H1 (cell line): ENCODE results near the gene PACSIN2.

Source experiments
- CEBPB ChIP-seq: IDR thresholded peaks from 2 replicates; pipeline ENCODE4 v1.6.1; 2012; ENCODE audit warnings: low read depth, low read length
- EZH2 ChIP-seq: fragments of 200-600 bp; sonication (generic); IDR thresholded peaks from 2 replicates; pipeline ENCODE4 v1.7.1; 2012; ENCODE audit warnings: low read depth, mild to moderate bottlenecking, moderate library complexity, low read length, inconsistent platforms; ENCODE audit not compliant: severe bottlenecking
- GABPA ChIP-seq: IDR thresholded peaks from 2 replicates; pipeline ENCODE4 v1.6.1; 2011; ENCODE audit warnings: mild to moderate bottlenecking, low read length, moderate library complexity, borderline replicate concordance; ENCODE audit not compliant: insufficient read depth
- MAFK ChIP-seq: IDR thresholded peaks from 2 replicates; pipeline ENCODE4 v1.6.1; 2012; ENCODE audit warnings: low read depth, mild to moderate bottlenecking, improper control_type of control experiment, low read length
- NRF1 ChIP-seq: IDR thresholded peaks from 2 replicates; pipeline ENCODE4 v1.6.1; 2011; ENCODE audit warnings: mild to moderate bottlenecking, low read depth, low read length, improper control_type of control experiment
- POLR2A ChIP-seq, 2 experiments: IDR thresholded peaks; 1 replicate in 1 of 2; 2 replicates in 1 of 2; pipeline ENCODE4 v1.6.1; 2011; ENCODE audit warnings: low read depth in 2 of 2, low read length in 2 of 2, mild to moderate bottlenecking in 2 of 2; ENCODE audit errors: control extremely low read depth in 1 of 2
- POU5F1 ChIP-seq: IDR thresholded peaks from 2 replicates; pipeline ENCODE4 v1.6.1; 2011; ENCODE audit warnings: low read depth, mild to moderate bottlenecking, low read length, moderate library complexity
- SP1 ChIP-seq: IDR thresholded peaks from 2 replicates; pipeline ENCODE4 v1.6.1; 2011; ENCODE audit warnings: low read depth, low read length
- TF ChIP-seq, protein P1 (sequence below): IDR thresholded peaks from 2 replicates; pipeline ENCODE4 v1.6.1; 2012; ENCODE audit warnings: inconsistent platforms
- TF ChIP-seq, protein P2 (sequence below), 3 experiments: IDR thresholded peaks; 1 replicate in 2 of 3; 2 replicates in 1 of 3; pipeline versions ENCODE4 v1.5.1 to v1.6.1; 2011; ENCODE audit warnings: low read length in 3 of 3, mild to moderate bottlenecking in 3 of 3, inconsistent platforms in 2 of 3, low read depth in 1 of 3, moderate library complexity in 1 of 3; ENCODE audit not compliant: insufficient read depth in 1 of 3; ENCODE audit errors: control extremely low read depth in 1 of 3

DNA sequence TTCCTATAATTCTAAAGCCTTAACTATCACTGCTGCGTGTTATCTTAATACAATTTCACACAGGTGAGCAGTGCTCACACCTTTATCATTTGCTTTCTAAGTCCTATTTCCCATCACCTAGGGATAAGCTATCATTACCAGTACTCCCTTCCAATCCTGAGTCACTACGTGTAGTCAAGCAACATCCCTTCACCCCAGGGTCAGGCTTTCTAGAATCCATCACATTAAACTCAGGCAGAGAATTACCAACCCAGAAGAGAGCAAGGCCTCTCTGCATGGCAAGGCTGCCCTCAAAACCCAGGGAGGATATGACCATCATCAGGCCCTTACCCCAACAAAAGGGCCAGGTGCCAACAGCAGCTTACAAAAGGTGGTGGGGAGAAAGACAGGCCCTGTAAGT is 9.8 kb downstream of the PACSIN2 start:
- TF ChIP-seq, protein P1, sequence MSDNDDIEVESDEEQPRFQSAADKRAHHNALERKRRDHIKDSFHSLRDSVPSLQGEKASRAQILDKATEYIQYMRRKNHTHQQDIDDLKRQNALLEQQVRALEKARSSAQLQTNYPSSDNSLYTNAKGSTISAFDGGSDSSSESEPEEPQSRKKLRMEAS: no peak
- no peak for TF ChIP-seq NRF1
- TF ChIP-seq POU5F1: no peak
- TF ChIP-seq, protein P2, sequence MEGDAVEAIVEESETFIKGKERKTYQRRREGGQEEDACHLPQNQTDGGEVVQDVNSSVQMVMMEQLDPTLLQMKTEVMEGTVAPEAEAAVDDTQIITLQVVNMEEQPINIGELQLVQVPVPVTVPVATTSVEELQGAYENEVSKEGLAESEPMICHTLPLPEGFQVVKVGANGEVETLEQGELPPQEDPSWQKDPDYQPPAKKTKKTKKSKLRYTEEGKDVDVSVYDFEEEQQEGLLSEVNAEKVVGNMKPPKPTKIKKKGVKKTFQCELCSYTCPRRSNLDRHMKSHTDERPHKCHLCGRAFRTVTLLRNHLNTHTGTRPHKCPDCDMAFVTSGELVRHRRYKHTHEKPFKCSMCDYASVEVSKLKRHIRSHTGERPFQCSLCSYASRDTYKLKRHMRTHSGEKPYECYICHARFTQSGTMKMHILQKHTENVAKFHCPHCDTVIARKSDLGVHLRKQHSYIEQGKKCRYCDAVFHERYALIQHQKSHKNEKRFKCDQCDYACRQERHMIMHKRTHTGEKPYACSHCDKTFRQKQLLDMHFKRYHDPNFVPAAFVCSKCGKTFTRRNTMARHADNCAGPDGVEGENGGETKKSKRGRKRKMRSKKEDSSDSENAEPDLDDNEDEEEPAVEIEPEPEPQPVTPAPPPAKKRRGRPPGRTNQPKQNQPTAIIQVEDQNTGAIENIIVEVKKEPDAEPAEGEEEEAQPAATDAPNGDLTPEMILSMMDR (IDR thresholded peaks at IDR 0.05; ENCODE audit: control extremely low read depth in 1 of 3, insufficient read depth in 1 of 3, low read depth in 1 of 3, low read length in 3 of 3): no peak
- TF ChIP-seq EZH2: no peak
- TF ChIP-seq POLR2A (IDR thresholded peaks at IDR 0.05; ENCODE audit: control extremely low read depth in 1 of 2, low read depth in 2 of 2, low read length in 2 of 2): no peak
- no peak for TF ChIP-seq CEBPB
- no peak for TF ChIP-seq SP1
- TF ChIP-seq MAFK: no peak
- no peak for TF ChIP-seq GABPA
